Memory B cell (primary cell): ENCODE measurements around the gene FCN2.

Experiments used
- ATAC-seq: fragments of 150-1000 bp; cut with Tn5 transposase; 2 replicates; pipeline ENCODE4 v1.10.0; 2021; ENCODE audit warnings: low read depth, mild to moderate bottlenecking, moderate library complexity
- DNase-seq, 2 donors: peaks; one replicate each; pipeline ENCODE4 v3.0.0; 2022; ENCODE audit warnings: low spot score in 2 of 2
- H3K27ac Mint-ChIP-seq: one replicate; pipeline ENCODE4 v1.8.0; 2022; ENCODE audit warnings: mild to moderate bottlenecking, moderate library complexity, mixed read lengths
- H3K27me3 Mint-ChIP-seq: one replicate; pipeline ENCODE4 v1.8.0; 2022; ENCODE audit warnings: mixed read lengths
- H3K36me3 Mint-ChIP-seq: one replicate; pipeline ENCODE4 v1.8.0; 2022; ENCODE audit warnings: mild to moderate bottlenecking, mixed read lengths
- H3K4me1 Mint-ChIP-seq: one replicate; pipeline ENCODE4 v1.8.0; 2022; ENCODE audit warnings: mixed read lengths
- H3K4me3 Mint-ChIP-seq: one replicate; pipeline ENCODE4 v1.8.0; 2022; ENCODE audit warnings: mild to moderate bottlenecking, moderate library complexity, mixed read lengths
- H3K9me3 Mint-ChIP-seq: one replicate; pipeline ENCODE4 v1.8.0; 2022; ENCODE audit warnings: mixed read lengths

The FCN2 gene

GRCh38 chr9:134925011-134925511 is 44.5 kb downstream of the FCN2 start:
- no peak for DNase-seq
- H3K36me3 Mint-ChIP-seq, result no peaks in the 10 kb centered on the region
- H3K9me3 Mint-ChIP-seq, result no peaks in the 10 kb centered on the region
- no peak overlapping the region for H3K27ac Mint-ChIP-seq
- H3K4me1 Mint-ChIP-seq, result peaks cover 8% of the 10 kb centered on the region
- H3K27me3 Mint-ChIP-seq, result peaks cover 13% of the 10 kb centered on the region
- H3K4me3 Mint-ChIP-seq, result no peak overlapping the region
- no peak for ATAC-seq

- H3K9me3 Mint-ChIP-seq, result peaks cover 2% of the 10 kb centered on the region
- H3K27me3 Mint-ChIP-seq, result peaks cover 30% of the 10 kb centered on the region
- ATAC-seq, result no peak
- H3K4me1 Mint-ChIP-seq, result peaks cover 17% of the 10 kb centered on the region
- DNase-seq, result no peak
- H3K27ac Mint-ChIP-seq, result no peak overlapping the region
- no peak overlapping the region for H3K4me3 Mint-ChIP-seq
- no peaks in the 10 kb centered on the region for H3K36me3 Mint-ChIP-seq
Observed at GRCh38 chr9:134928436-134929192, 48.0 kb downstream of the FCN2 start.

- Mint-ChIP-seq H3K27me3 (peaks cover 32% of the 10 kb centered on the region), H3K36me3 (no peaks in the 10 kb centered on the region), H3K9me3 (peaks cover 2% of the 10 kb centered on the region), H3K4me3 (no peak overlapping the region), H3K4me1 (peaks cover 17% of the 10 kb centered on the region), H3K27ac (no peak overlapping the region)
- DNase-seq (no peak), ATAC-seq (no peak)
Observed at GRCh38 chr9:134929193-134930158, 48.9 kb downstream of the FCN2 start.

GRCh38 chr9:134930398-134930797 is 49.8 kb downstream of the FCN2 start:
- H3K27me3 Mint-ChIP-seq, result peaks cover 32% of the 10 kb centered on the region
- ATAC-seq (peak; percentile 79), DNase-seq (no peak)
- H3K4me1 Mint-ChIP-seq, result peaks cover 20% of the 10 kb centered on the region
- H3K27ac Mint-ChIP-seq, result no peak overlapping the region
- H3K36me3 Mint-ChIP-seq, result no peaks in the 10 kb centered on the region
- H3K9me3 Mint-ChIP-seq, result peaks cover 2% of the 10 kb centered on the region
- H3K4me3 Mint-ChIP-seq, result peak overlapping the region; percentile 30

GRCh38 chr9:134932171-134932570 is 51.6 kb downstream of the FCN2 start:
- Mint-ChIP-seq H3K4me1 (peaks cover 28% of the 10 kb centered on the region), H3K4me3 (no peak overlapping the region), H3K9me3 (peaks cover 2% of the 10 kb centered on the region), H3K27me3 (peaks cover 26% of the 10 kb centered on the region), H3K36me3 (no peaks in the 10 kb centered on the region), H3K27ac (no peak overlapping the region)
- ATAC-seq, result no peak
- DNase-seq, result no peak

GRCh38 chr9:134932606-134933005 is 52.0 kb downstream of the FCN2 start:
- Mint-ChIP-seq H3K27me3 (peaks cover 26% of the 10 kb centered on the region), H3K4me3 (no peak overlapping the region), H3K9me3 (peaks cover 2% of the 10 kb centered on the region), H3K36me3 (no peaks in the 10 kb centered on the region), H3K4me1 (peaks cover 32% of the 10 kb centered on the region), H3K27ac (no peak overlapping the region)
- DNase-seq (no peak), ATAC-seq (no peak)

GRCh38 chr9:134933076-134933659 is 52.6 kb downstream of the FCN2 start:
- peaks cover 32% of the 10 kb centered on the region for H3K4me1 Mint-ChIP-seq

GRCh38 chr9:134935056-134935640 is 54.5 kb downstream of the FCN2 start:
- Mint-ChIP-seq H3K9me3 (peaks cover 2% of the 10 kb centered on the region), H3K27me3 (peaks cover 33% of the 10 kb centered on the region), H3K4me1 (peaks cover 23% of the 10 kb centered on the region), H3K36me3 (no peaks in the 10 kb centered on the region), H3K4me3 (no peak overlapping the region), H3K27ac (no peak overlapping the region)
- ATAC-seq, result no peak
- DNase-seq, result no peak

More at GRCh38 chr9:134933076-134933659, 52.6 kb downstream of the FCN2 start:
- Mint-ChIP-seq H3K36me3 (no peaks in the 10 kb centered on the region), H3K9me3 (peaks cover 2% of the 10 kb centered on the region), H3K27ac (no peak overlapping the region), H3K27me3 (peaks cover 25% of the 10 kb centered on the region), H3K4me3 (no peak overlapping the region)
- DNase-seq (no peak), ATAC-seq (no peak)

- Mint-ChIP-seq H3K27me3 (peaks cover 30% of the 10 kb centered on the region), H3K9me3 (peaks cover 2% of the 10 kb centered on the region), H3K36me3 (no peaks in the 10 kb centered on the region), H3K27ac (no peak overlapping the region), H3K4me1 (peaks cover 19% of the 10 kb centered on the region), H3K4me3 (no peak overlapping the region)
- DNase-seq, result no peak
- no peak for ATAC-seq
Observed at GRCh38 chr9:134935701-134936345, 55.2 kb downstream of the FCN2 start.

- no peak overlapping the region for H3K4me3 Mint-ChIP-seq
- no peaks in the 10 kb centered on the region for H3K9me3 Mint-ChIP-seq
- peaks cover 25% of the 10 kb centered on the region for H3K27me3 Mint-ChIP-seq
- H3K27ac Mint-ChIP-seq, result no peak overlapping the region
- peaks cover 16% of the 10 kb centered on the region for H3K4me1 Mint-ChIP-seq
- no peaks in the 10 kb centered on the region for H3K36me3 Mint-ChIP-seq
- peak; percentile 86 for ATAC-seq
- DNase-seq, result peak in 1 of 2 donors; percentile 14
Observed at GRCh38 chr9:134936346-134937163, 55.9 kb downstream of the FCN2 start.
